T-helper 2 cell treated with Interferon-gamma antibody and Interleukin-4, amounts not matched to agents 5 μg/mL and 100 μg/mL, for 36 hours (primary cell): ENCODE results near the gene NT5E.
A peak's percentile ranks its signal among the peaks of the same experiment; 100 is the strongest.

ENCODE experiments used
- DNase-seq: peaks from one replicate; pipeline ENCODE4 v3.0.0; 2021; ENCODE audit warnings: low spot score
- H3K27ac Mint-ChIP-seq: one replicate; pipeline ENCODE4 v1.8.0; 2021; ENCODE audit warnings: mild to moderate bottlenecking, mixed read lengths
- H3K27me3 Mint-ChIP-seq: one replicate; pipeline ENCODE4 v1.8.0; 2021; ENCODE audit warnings: low read depth, mixed read lengths
- H3K36me3 Mint-ChIP-seq: one replicate; pipeline ENCODE4 v1.8.0; 2021; ENCODE audit warnings: low read depth, mixed read lengths
- H3K4me1 Mint-ChIP-seq: one replicate; pipeline ENCODE4 v1.8.0; 2021; ENCODE audit warnings: low read depth, mixed read lengths
- H3K4me3 Mint-ChIP-seq: one replicate; pipeline ENCODE4 v1.8.0; 2022; ENCODE audit warnings: mild to moderate bottlenecking, moderate library complexity, mixed read lengths
- H3K9me3 Mint-ChIP-seq: one replicate; pipeline ENCODE4 v1.8.0; 2021; ENCODE audit warnings: mixed read lengths

Gene NT5E

GRCh38 chr6:85432554-85432953 is 17.3 kb upstream of the NT5E start:
- H3K36me3 Mint-ChIP-seq: no peaks in the 10 kb centered on the region
- H3K4me3 Mint-ChIP-seq: no peak overlapping the region
- no peak for DNase-seq
- H3K9me3 Mint-ChIP-seq: peaks cover 6% of the 10 kb centered on the region
- peaks cover 1% of the 10 kb centered on the region for H3K4me1 Mint-ChIP-seq
- no peaks in the 10 kb centered on the region for H3K27me3 Mint-ChIP-seq
- H3K27ac Mint-ChIP-seq: no peak overlapping the region

DNA sequence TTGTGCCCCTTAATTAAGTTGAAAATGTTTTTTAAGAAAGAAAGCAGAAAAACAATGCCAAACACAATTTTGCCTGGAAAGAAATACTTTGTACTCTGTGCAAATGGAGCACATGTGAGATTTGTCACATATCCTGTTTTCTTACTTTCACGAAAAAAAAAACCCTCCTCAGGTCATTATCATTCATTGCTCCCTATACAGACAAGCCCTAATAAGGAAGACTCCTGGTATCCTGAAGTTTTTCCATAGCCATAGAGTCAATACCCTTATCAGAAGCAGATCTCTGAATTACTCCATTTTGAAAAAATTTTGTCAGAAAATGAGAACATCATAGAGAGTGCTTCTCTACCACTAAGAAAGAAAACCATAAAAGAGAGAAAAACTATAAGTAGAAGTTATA is 14.0 kb upstream of the NT5E start:
- no peaks in the 10 kb centered on the region for H3K36me3 Mint-ChIP-seq
- H3K4me1 Mint-ChIP-seq: peaks cover 1% of the 10 kb centered on the region
- H3K27me3 Mint-ChIP-seq: no peaks in the 10 kb centered on the region
- DNase-seq: no peak
- peaks cover 11% of the 10 kb centered on the region for H3K9me3 Mint-ChIP-seq
- no peak overlapping the region for H3K4me3 Mint-ChIP-seq
- H3K27ac Mint-ChIP-seq: no peak overlapping the region

GRCh38 chr6:85436411-85436810 is 13.5 kb upstream of the NT5E start:
- peaks cover 11% of the 10 kb centered on the region for H3K9me3 Mint-ChIP-seq
- DNase-seq: no peak
- peaks cover 1% of the 10 kb centered on the region for H3K4me1 Mint-ChIP-seq
- H3K36me3 Mint-ChIP-seq: no peaks in the 10 kb centered on the region
- H3K27ac Mint-ChIP-seq: no peak overlapping the region
- no peak overlapping the region for H3K4me3 Mint-ChIP-seq
- no peaks in the 10 kb centered on the region for H3K27me3 Mint-ChIP-seq

DNA sequence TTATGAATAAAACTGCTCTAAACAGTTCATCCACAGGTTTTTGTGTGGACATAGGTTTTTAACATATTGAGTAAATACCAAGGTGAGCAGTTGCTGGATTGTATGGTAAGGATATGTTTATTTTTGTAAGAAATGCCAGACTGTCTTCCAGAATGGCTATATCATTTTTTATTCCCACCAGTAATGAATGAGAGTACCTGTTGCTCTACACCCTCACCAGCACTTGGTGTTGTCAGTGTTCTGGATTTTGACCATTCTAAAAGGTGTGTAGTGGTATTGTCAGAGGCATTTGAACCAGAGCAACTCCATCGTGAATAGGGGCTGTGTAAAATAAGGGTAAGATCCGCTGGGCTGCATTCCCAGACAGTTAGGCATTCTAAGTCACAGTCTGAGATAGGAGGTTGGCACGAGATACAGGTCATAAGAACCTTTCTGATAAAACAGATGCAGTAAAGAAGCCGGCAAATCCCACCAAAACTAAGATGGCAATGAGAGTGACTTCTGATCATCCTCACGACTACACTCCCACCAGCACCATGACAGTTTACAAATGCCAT is 12.9 kb upstream of the NT5E start:
- no peak overlapping the region for H3K4me3 Mint-ChIP-seq
- no peaks in the 10 kb centered on the region for H3K27me3 Mint-ChIP-seq
- no peaks in the 10 kb centered on the region for H3K36me3 Mint-ChIP-seq
- no peak for DNase-seq
- H3K4me1 Mint-ChIP-seq: peaks cover 1% of the 10 kb centered on the region
- no peak overlapping the region for H3K27ac Mint-ChIP-seq
- H3K9me3 Mint-ChIP-seq: peaks cover 11% of the 10 kb centered on the region

DNA sequence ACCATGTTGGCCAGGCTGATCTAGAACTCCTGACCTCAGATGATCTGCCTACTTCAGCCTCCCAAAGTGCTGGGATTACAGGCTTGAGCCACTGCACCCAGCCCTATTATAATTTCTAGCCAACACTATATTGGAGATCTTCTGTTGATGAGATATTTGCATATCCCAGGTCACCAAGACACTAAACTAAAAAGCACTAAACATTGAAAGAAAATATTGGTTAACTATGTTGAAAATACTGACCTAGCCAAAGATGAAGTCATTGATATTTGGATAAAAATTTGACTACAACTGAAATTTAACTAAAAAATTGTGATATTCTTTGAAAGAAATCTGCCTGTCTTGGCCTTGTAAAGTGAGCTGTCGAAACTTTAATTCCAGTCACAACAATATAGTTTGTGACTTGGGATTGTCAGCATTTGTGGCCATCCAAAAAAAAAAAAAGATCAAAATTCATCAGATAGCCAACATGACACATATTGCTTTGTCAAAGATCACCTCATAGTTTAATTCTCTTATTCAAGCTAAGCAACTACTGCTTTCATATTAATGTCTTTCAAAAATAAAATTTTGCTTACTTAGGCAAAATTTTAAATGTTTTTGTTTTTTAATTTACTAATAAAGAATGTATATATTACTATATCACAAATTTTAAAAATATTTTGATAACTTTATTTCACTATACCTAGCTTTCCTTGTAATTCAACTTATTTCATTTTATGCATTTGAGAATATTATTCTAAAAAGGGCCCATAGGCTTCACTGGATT is 6.3 kb upstream of the NT5E start:
- Mint-ChIP-seq H3K4me3 (no peak overlapping the region), H3K4me1 (peaks cover 9% of the 10 kb centered on the region), H3K9me3 (peaks cover 8% of the 10 kb centered on the region), H3K27me3 (peaks cover 16% of the 10 kb centered on the region), H3K36me3 (no peaks in the 10 kb centered on the region), H3K27ac (no peak overlapping the region)
- DNase-seq: no peak

GRCh38 chr6:85449388-85449817 is 480 bp upstream of the NT5E start:
- DNase-seq: peak; percentile 64
- Mint-ChIP-seq H3K36me3 (peaks cover 20% of the 10 kb centered on the region), H3K9me3 (no peaks in the 10 kb centered on the region), H3K27me3 (peaks cover 40% of the 10 kb centered on the region), H3K4me3 (peak overlapping the region; percentile 97), H3K4me1 (peaks cover 55% of the 10 kb centered on the region), H3K27ac (peak overlapping the region; percentile 80)

- Mint-ChIP-seq H3K4me3 (peak overlapping the region; percentile 97), H3K9me3 (no peaks in the 10 kb centered on the region), H3K36me3 (peaks cover 24% of the 10 kb centered on the region), H3K27ac (peak overlapping the region; percentile 54), H3K4me1 (peaks cover 65% of the 10 kb centered on the region), H3K27me3 (peaks cover 41% of the 10 kb centered on the region)
- no peak for DNase-seq
Observed at GRCh38 chr6:85451565-85452306, 1.9 kb downstream of the NT5E start.

GRCh38 chr6:85452441-85452881 is 2.6 kb downstream of the NT5E start:
- no peak overlapping the region for H3K27ac Mint-ChIP-seq
- H3K4me3 Mint-ChIP-seq: peak overlapping the region; percentile 97
- H3K9me3 Mint-ChIP-seq: no peaks in the 10 kb centered on the region
- peaks cover 41% of the 10 kb centered on the region for H3K27me3 Mint-ChIP-seq
- peaks cover 29% of the 10 kb centered on the region for H3K36me3 Mint-ChIP-seq
- no peak for DNase-seq
- peaks cover 72% of the 10 kb centered on the region for H3K4me1 Mint-ChIP-seq

DNA sequence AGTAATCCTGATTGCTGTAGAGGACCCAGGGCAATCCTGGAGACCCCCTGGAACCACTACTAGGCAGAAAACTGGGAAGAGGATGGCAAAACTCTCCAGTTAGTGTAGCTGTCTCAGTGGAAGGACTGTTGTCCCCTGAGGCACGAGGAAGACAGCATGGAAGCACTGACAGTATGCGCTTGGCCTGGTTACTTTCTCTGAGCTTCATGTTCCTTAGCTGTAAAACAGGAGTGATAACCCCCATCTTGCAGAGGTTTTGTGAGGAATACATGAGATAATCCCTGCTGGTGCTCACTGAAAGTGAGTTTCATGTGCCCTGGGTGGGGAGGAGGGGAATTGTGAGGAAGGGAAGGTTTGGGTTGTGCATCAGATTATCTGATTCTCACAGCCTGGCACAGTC is 3.2 kb downstream of the NT5E start:
- Mint-ChIP-seq H3K27ac (peak overlapping the region; percentile 31), H3K4me3 (peak overlapping the region; percentile 97), H3K27me3 (peaks cover 35% of the 10 kb centered on the region), H3K9me3 (no peaks in the 10 kb centered on the region), H3K4me1 (peaks cover 74% of the 10 kb centered on the region), H3K36me3 (peaks cover 29% of the 10 kb centered on the region)
- DNase-seq: no peak

DNA sequence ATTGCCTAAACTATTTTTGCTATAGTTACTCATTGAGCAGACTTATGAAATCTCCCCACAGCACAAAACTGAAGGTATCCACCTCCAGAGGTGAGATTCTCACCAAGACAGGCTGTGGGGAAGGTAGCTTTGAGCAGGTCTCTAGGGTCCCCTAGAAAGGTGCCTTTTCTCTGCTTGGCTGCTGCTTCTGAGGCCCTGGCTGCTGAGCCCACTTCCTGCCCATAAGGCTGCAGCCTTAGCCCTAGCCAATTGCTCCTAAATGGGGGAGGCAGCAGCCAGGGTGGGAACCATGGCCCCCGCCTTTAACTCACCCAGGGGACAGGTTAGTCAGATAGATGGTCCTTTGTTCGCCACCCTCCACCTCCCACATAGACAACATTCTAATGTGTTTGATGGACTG is 3.6 kb downstream of the NT5E start:
- Mint-ChIP-seq H3K9me3 (no peaks in the 10 kb centered on the region), H3K27me3 (peaks cover 31% of the 10 kb centered on the region), H3K36me3 (peaks cover 31% of the 10 kb centered on the region), H3K27ac (no peak overlapping the region), H3K4me3 (peak overlapping the region; percentile 97), H3K4me1 (peaks cover 74% of the 10 kb centered on the region)
- DNase-seq: no peak

DNA sequence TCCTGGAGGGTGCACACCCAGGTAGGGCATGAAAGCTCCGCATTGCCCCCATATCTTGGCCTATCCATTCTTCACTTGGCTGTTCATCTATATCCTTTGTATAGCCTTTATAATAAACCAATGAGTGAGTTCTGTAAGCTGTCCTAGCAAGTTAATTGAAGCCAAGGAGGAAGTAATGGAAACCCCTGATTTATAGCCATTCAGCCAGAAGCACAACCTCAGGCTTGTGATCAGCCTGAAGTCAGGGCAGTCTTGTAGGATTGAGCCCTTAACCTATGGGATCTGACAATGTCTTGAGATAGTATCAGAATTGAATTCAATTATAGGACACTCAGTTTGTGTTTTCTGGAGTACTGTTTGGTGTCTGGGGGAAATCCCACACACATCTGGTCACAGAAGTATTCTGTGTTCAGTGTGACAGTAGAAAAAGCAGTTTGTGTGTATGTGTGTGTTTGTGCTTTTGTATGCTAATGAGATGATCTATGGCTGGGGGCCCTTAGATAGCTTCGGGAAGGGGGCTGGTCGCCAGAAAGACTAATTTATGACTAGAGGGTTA is 5.7 kb downstream of the NT5E start:
- no peak overlapping the region for H3K4me3 Mint-ChIP-seq
- H3K4me1 Mint-ChIP-seq: peaks cover 79% of the 10 kb centered on the region
- peaks cover 20% of the 10 kb centered on the region for H3K27me3 Mint-ChIP-seq
- no peak overlapping the region for H3K27ac Mint-ChIP-seq
- peaks cover 32% of the 10 kb centered on the region for H3K36me3 Mint-ChIP-seq
- DNase-seq: no peak
- no peaks in the 10 kb centered on the region for H3K9me3 Mint-ChIP-seq

DNA sequence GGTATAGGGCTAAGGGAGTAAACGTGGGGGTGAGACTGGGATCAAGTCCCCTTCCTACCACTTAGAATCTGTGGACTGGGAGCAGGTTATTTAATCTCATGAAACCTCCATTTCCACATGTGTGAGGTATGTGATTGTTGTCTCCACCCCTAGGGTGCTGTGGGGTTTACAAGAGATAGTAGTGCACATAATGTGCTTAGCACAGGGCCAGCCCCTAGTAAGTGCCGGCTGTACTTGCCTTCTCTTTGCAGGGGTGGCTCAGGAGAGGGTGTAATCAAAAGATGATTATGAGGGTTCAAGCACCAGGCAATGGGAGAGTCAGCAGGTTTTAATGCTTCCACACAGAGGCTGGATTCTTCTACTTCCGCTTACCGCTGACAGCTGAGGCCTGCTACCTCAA is 6.9 kb downstream of the NT5E start:
- Mint-ChIP-seq H3K4me3 (no peak overlapping the region), H3K27me3 (peaks cover 10% of the 10 kb centered on the region), H3K36me3 (peaks cover 25% of the 10 kb centered on the region), H3K9me3 (no peaks in the 10 kb centered on the region), H3K27ac (peak overlapping the region; percentile 56), H3K4me1 (peaks cover 81% of the 10 kb centered on the region)
- no peak for DNase-seq

- peak overlapping the region; percentile 58 for H3K27ac Mint-ChIP-seq
- peaks cover 7% of the 10 kb centered on the region for H3K27me3 Mint-ChIP-seq
- H3K36me3 Mint-ChIP-seq: peaks cover 19% of the 10 kb centered on the region
- H3K4me3 Mint-ChIP-seq: peak overlapping the region; percentile 42
- H3K9me3 Mint-ChIP-seq: no peaks in the 10 kb centered on the region
- DNase-seq: no peak
- H3K4me1 Mint-ChIP-seq: peaks cover 82% of the 10 kb centered on the region
Observed at GRCh38 chr6:85458184-85458583, 8.3 kb downstream of the NT5E start.

GRCh38 chr6:85458782-85459181 is 8.9 kb downstream of the NT5E start:
- H3K27ac Mint-ChIP-seq: no peak overlapping the region

More at GRCh38 chr6:85458782-85459181, 8.9 kb downstream of the NT5E start:
- H3K4me1 Mint-ChIP-seq: peaks cover 82% of the 10 kb centered on the region
- no peak for DNase-seq
- H3K4me3 Mint-ChIP-seq: no peak overlapping the region
- H3K27me3 Mint-ChIP-seq: peaks cover 7% of the 10 kb centered on the region
- peaks cover 16% of the 10 kb centered on the region for H3K36me3 Mint-ChIP-seq
- no peaks in the 10 kb centered on the region for H3K9me3 Mint-ChIP-seq
